HG02970 (cell line): Measurements from ENCODE around the gene ZNF107.

Experiments used
- ATAC-seq: cut with Tn5 transposase; IDR thresholded peaks from one replicate; pipeline ENCODE4 v1.9.1; 2021; ENCODE audit warnings: mild to moderate bottlenecking, moderate library complexity, moderate number of reproducible peaks; ENCODE audit not compliant: unreplicated experiment, low FRiP score

The ZNF107 gene

DNA sequence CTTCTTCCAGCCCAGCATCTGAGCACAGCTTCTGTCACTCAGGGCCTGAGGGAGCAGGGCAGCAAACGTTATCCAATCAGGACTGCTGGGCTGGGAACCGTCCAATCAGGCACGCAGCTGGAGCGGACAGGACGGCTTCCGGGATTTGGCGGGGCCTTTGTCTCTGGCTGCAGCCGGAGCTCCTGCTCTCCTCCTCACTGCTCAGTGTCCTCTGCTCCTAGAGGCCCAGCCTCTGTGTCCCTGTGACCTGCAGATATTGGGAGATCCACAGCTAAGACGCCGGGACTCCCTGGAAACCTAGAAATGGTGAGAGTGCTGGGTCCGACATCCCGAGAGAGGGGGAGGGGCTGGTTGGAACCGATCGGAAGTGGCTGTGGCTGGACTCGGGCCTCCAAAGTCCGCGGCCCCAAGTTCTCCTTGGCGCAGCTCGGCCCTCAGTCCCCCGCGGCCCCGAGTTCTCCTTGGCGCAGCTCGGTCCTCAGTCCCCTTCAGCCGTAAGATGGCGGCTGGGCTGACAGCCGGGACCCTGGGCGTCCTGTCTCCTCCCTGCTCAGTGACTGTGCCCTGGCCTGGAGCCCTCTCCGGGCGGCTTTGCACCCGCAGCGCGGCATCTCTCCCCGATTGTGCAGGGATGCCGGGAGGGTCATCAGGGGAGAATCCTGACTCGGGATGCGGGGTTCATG, at the start of gene ZNF107:
TSS of gene ZNF107 (plus strand) at position 154 of the 683 bp plus-strand sequence. CDS start at position 304, 150 bp downstream.
- peak; percentile 98 for ATAC-seq

DNA sequence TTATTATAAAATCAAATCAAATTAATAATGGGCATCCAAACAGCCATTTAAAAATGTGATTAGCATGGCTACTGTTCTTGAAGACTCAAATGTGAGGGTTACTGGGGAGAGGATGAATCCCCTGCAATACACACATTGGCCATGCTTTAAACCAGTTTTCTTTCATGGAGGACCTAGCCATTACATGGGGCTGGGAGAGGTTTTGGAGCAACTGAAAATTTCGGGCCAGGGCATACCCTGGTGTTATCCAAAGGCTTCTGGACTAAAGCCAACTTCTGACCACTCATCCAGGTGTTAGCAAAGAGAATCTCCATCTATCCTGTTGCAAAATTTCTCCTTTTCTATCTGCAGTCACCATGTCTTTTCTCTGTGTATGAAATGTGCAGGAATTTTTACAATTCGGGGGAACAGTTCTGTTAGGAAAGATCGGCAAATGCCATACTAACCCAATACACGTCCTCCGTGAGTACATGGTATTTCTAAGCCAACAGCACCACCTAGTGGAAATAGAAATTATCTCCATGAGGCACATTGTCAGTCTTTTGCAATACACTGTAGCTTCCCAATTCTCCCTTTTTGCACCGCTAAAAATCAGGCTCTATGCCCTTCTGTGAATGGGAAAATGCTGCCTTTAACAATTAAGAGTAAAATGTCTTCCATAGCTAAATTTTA, 47.0 kb upstream of the ZNF107 start:
- no peak for ATAC-seq

GRCh38 chr7:64619705-64620104, 46.2 kb upstream of the ZNF107 start:
- no peak for ATAC-seq

DNA sequence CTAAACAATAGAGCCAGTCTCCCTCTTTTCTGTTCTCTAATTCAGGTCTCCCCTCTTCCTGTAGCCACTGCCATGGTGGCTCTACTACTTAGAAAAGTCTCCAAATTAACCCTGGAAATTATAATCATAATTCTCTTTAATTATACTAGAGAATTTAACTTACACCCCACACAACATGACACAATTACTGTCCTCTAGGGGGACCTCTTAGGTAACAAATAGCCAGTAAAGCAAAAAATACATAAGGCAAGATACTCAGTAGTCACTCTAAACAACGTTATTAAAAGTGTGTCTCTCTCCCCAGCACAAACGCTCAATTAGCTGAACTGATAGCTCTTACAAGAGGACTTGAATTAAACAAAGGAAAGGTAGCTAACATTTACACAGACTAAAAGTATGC, 44.3 kb upstream of the ZNF107 start:
- no peak for ATAC-seq

- no peak for ATAC-seq
Measured at GRCh38 chr7:64625114-64626082, 40.5 kb upstream of the ZNF107 start.

DNA sequence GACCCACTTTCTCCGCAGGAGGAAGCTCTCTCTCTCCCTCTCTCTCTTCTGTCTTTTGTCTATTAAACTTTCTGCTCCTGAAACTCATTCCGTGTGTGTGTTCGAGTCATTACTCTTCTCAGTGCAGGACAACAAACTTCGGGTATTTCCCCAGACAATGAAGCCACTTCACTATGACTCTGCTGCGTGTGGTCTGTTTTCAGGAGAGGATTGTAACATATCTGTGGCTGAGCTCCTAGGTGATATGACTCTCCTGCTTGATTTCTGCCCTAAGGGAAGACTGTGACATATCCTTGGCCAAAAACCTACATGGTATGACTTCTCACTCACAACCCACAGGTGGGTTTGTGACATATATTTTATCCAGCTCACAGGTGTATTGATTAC, 39.9 kb upstream of the ZNF107 start:
- no peak for ATAC-seq

- no peak for ATAC-seq
Measured at GRCh38 chr7:64626557-64626956, 39.4 kb upstream of the ZNF107 start.

DNA sequence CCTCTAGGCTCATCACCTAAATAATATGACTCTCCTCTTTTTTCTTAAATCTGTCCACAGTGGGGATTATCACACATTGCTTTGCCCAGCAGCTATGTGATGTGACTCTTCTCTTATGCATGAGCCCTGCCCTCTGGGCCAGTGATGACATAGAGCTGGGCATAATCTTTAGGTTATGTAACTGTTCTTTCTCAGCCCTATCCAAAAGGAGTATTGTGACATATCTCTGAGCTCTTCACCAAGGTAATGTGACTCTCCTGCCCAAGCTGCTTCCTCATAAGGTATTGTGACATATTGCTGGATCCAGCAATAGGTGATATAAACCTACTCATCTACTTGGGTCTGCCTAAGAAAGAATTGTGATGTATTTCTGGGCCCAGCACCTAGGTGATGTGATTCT, 37.7 kb upstream of the ZNF107 start:
- ATAC-seq, result no peak

DNA sequence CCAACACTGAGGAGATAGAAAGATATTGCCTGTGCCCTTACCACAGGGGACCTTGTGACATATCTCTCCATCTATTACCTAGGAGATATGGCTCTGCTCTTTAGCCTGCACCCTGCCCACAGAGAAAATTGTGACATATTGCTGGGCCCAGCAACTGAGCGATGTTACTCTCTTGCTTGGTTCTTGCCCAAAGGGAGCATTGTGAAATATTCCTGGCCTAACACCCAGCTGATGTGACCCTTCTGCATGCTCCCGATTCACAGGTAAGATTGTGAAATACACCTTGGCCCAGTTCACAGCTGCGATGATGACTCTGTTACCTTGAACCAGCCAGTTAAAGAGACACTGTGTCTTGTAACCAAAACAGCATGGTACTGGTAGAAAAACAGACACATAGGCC, 37.2 kb upstream of the ZNF107 start:
- no peak for ATAC-seq

DNA sequence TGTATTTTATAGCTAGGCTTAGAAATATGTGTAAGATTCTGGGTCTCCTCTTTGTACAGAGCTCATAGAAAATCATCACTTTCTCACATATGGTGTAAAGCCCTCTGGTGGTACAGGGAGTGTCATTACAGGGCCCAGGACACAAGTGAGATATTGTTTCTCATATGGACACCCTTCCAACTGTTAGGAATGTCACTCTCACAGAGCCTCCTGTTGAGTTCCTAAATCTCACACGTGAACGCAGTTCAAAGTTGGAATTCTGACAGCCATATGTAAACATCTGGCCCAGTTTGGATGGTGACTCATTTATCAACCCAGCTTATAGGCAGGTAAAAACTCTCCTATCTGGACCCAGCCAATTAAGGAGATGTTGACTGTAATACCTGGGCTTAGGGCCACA, 35.4 kb upstream of the ZNF107 start:
- ATAC-seq, result no peak

DNA sequence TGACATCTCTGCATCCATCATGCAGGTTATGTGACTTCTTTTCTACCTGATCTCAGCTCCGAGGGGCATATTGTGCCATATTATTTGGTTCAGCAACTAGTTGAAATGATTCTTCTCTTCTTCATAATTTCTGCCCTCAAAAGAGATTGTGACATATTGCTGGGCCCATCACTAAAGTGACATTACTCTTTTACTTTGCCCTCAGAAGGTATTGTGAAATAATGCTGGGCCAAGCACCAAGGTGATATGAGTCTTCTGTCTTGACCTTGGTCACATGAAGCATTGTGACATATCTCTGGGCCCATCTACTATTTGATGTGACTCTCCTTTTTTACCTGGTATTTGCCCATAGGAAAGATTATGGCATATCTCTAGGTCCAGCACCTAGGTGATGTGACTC, 33.9 kb upstream of the ZNF107 start:
- ATAC-seq, result no peak

DNA sequence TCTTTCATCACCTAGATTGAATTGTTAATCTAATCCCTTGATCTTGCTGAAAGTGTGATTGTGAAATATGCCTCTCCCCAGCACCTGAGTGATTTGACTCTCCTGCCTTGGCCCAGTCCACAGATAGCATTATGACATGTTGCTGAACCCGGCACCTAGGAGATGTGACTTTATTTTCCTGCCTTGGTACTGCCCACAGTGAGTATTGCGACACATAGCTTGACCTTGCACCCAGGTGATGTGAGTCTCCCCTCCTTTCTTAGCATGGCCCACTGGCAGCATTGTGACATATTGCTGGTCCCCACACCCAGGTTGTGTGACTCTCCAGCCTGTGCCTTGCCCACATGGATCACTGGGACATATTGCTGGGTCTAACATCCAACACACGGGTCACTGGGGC, 32.5 kb upstream of the ZNF107 start:
- ATAC-seq, result no peak

- ATAC-seq, result no peak
Measured at GRCh38 chr7:64634406-64635062, 31.4 kb upstream of the ZNF107 start.

- ATAC-seq, result no peak
Measured at GRCh38 chr7:64636386-64636785, 29.5 kb upstream of the ZNF107 start.

DNA sequence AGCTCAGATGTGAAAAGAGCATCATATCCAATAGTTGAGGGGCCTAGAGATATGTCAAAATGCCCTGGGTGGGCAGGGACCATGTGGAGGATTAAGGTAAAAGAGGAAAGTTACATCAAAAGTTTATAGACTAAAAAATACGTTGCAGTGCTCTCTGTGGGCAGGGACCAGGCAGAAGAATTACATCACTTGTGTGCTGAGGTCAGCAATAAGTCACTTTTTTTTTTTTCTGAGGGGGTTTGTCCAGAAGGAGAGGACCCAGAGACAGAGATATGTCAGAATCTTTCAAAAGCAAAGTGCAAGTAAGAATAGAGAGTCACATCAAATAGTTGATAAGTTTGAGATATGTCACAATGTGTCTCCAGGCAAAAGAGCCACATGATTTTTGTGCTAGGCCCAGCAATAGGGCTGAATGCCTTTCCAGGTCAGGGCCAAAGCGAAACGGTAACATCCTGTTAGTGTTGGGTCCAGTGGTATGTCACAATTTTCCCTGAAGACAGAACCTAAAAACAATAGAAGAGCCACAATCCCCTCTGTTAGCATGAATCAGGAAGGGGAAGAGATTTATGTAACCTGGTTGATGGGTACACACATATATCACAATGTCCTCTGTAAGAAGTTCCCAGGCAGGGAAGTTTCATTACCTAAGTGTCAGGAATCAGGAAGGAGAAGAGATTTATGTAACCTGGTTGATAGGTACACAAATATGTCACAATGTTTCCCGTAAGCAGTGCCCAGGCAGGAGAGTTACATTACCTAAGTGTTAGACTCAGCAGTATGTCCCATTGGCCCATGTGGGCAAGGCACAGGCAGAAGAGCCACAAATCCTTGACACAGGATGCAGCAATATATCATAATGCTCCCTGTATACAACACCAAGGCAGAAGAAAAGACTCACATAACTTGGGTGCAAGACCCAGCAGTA, 28.1 kb upstream of the ZNF107 start:
- ATAC-seq, result no peak

DNA sequence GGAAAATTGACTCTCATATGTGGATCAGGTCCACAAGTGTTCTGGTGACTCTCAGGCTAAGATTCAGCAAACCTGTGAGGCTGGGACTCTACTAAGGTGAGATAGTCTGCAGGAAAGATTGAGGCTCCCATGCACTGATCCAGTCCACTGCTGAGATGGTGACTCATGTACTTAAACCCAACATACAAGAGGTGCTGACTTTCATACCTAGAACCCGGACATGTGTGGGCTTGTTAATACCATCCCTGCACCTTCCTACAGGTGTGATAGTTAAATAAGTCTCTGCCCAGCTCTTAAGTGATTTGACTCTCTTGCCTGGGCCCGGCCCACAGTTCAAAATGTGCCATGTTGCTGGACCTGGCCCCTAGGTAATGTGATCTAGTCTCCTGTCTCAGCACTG, 27.1 kb upstream of the ZNF107 start:
- ATAC-seq, result no peak

DNA sequence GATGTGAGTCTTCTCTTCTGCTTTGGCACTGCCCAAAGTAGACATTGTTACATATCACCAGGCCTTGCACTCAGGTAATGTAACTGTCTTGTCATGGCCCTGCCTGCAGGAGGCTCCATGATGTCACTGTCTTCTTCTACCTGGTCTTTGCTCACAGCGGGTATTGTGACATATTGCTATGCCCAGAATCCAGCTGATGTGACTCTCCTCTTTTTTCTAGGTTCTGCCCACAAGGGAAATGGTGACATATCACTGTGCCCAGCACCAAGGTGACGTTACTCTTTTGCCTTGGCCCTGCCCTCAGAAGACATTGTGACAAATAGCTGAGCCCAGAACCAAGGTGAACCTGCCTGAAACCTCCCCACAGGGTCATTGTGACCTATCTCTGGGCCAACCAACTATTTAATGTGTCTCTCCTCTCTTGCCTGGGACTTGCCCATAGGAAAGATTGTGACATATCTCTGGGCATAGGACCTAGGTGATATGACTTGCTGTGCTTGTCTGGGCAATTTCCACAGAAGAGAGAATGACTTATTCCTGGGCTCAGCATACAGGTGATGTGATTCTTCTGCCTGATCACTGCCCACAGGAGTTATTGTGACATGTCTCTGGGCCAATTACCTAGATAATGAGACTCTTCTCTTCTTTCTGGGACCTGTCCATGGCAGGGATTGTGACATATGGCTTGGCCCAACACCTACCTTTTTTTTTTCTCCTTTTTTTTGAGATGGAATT, 26.5 kb upstream of the ZNF107 start:
- ATAC-seq, result no peak

GRCh38 chr7:64640504-64640903, 25.4 kb upstream of the ZNF107 start:
- no peak for ATAC-seq

- ATAC-seq, result no peak
Measured at GRCh38 chr7:64642046-64642445, 23.9 kb upstream of the ZNF107 start.
